Stimulated activated CD4-positive, alpha-beta T cell treated with anti-CD3 and anti-CD28 coated beads, TNF-alpha, amount 100 ng/mL, for 4 hours (primary cell): ENCODE data around the gene CDC42EP1.
"Not testable (repeated sequence)": the region's sequence is repeated elsewhere in the genome, so short reads cannot be mapped to it uniquely, and the experiment has no call there.

ENCODE experiments used
- DNase-seq, 3 experiments: peaks; one replicate each; pipeline ENCODE4 v3.0.0-alpha.2; 2020; ENCODE audit warnings: low read depth in 3 of 3

Gene CDC42EP1, protein sequence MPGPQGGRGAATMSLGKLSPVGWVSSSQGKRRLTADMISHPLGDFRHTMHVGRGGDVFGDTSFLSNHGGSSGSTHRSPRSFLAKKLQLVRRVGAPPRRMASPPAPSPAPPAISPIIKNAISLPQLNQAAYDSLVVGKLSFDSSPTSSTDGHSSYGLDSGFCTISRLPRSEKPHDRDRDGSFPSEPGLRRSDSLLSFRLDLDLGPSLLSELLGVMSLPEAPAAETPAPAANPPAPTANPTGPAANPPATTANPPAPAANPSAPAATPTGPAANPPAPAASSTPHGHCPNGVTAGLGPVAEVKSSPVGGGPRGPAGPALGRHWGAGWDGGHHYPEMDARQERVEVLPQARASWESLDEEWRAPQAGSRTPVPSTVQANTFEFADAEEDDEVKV

DNA sequence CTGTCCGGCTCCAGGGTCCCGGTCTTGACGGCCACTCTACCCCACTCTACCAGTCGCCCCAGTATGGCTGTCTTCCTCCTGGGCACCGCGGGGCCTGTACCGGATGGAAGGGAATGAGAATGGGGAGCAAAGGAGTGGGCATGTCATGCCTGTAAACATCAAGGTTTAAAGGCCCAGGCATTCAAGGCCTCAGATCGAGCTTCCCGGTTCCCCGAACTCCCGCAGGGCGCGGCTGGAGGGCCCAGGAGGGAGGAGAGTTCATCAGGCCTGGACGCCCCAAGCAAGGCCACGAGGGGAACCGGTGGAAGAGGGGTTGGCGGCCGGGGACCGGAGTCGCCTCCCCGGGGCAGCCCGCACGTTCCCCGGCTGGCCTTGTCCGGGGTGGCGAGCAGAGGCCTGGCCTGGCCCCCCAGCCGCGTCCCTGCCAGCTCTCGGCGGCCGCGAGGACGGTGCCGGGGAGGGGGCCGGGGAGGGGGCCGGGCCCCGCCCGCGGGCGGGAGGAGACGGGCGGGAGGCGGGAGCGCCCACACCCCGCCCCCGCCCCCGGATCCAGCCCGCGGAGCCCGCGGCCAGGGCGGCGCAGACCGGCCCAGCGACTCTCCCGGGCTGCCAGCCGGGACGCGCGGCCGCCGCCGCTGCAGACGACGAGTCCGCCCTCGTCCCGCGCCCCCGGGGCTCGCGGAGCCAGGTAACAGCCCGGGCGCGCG, at the start of gene CDC42EP1:
CDC42EP1 (plus strand) TSS at position 580 of the 707 bp plus-strand sequence. CDS start 5,870 bp downstream, outside the sequence.
- DNase-seq: no peak

DNA sequence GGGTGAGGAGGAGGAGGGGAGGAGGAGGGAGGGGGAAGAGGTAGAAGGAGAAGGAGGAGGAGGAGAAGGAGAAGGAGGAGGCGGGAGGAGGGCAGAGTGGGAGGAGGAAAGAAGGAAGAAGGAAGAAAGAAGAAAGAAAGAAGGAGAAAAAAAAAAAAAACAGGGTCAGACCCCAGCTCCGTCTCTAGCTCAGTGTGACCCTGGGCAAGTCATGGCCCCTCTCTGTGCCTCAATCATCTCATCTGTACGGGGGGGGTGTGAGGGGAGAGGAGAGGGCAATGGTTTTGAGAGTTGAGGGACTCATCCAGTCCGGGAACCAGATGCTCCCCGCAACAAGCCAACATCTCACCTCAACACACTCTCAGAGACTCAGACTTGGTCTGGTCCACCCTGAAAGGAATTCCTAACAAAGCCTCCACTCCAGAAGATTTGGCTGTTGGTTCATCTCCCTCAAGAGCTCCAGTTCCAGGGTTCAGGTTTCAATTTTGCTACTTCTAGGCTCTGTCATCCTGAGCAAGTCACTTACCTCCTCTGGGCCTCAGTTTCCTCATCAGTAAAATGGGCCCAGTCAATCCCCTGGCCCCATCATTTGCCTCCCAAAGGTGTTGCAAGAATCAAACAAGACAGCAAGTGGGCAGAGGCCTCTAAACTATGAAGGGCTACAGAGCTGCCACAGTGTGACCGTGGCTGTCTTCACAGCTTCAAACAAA, 48.7 kb upstream of the CDC42EP1 start:
- no peak for DNase-seq

- no peak for DNase-seq
Observed at GRCh38 chr22:37514526-37515051, 45.7 kb upstream of the CDC42EP1 start.

DNA sequence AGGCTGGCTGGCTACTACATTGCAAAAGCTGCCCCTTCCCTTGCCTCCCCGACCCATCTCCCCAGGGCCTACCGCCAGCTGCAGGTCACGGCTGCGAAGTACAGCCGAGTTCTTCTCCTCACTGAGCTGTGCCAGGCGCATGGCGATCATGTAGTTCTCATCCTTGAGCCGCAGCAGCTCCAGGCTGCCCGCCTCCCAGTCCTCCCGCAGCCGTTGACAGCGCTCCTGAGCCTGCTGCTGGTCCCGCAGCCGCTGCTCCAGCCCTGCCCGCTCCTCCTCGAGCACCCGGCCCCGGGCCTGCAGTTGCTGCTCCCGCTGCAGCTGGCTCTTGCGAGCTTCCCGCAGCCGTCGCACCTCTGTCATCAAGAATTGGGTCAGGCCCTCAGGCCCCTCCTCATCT, 44.4 kb upstream of the CDC42EP1 start:
- DNase-seq: no peak

DNA sequence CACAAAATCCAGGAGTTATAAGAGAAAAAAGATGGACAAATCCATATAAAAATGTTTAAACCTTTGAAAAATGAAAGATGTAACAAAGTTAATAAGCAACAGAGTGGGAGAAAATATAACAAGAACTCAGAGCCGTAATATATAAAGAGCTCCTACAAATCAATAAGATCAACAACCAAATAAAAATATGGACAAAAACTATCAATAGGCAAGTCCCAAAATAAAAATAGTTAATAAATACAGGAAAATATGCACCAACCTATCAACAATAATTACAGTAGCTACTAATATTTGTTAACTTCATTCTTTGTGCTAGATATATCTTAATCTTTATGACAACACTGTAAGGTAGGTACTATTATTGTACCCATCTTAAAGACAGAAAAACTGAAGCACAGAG, 43.8 kb upstream of the CDC42EP1 start:
- DNase-seq: no peak

GRCh38 chr22:37517826-37518450, 42.3 kb upstream of the CDC42EP1 start:
- DNase-seq: no peak

DNA sequence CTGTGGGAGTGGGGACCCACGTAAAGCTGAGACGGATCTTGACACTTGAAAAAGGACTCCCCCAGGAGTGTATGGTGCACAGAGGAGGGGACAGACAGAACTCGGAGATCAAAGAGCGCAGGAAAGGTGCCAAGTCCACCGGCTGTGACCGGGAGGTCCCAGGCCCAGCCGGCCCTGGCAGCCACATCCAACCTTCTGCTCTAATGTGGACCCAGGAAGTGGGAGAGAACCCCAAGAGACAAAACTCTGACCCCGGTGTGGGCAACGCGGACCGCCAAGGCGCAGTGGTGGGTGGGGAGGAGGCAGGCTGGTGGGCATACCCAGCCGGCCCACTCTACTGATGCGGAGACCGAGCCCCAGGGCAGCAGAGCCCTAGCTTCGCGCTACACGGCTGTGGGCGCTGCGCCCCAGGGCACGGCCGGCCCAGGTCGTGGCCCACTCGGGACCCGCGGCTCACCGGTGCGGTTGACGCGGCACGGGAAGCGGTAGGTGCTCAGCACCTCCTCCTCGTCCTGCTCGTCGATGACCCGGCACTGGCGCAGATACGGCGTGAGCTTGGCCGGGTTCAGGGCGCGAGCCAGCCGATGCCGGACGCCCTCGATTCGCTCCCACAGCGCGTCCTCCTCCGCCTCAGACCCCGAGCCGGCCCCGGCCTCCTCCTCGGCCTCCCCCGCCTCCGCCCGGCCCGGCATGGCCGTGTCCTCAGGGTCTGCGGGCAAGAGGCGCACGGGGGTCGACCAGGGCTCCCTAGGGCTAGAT, 41.6 kb upstream of the CDC42EP1 start:
- no peak for DNase-seq

GRCh38 chr22:37519268-37520195, 40.7 kb upstream of the CDC42EP1 start, which contains the start of gene CARD10:
TSS of gene CARD10 (minus strand) at chr22:37519415. CDS start at chr22:37519200, 215 bp downstream.
- no peak for DNase-seq

DNA sequence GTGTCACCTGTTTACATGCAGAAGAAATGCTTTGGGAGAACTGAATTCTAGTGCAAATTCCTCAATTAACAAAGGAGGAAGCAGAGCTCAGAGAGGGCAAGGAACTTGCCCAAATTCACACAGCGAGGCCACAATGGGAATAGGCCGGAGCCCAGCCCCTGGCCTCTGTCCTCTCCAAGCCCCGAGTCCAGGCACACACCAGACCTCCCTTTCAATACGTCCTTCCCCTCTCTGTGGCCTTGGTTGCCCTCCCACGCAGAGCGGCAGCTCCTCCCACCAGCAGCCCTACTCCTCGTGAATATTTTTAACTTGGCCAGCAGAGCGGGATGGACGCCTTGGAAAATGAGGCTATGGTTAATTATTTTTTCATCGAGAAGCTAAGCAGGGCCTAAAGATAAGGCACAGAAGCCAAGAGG, 39.5 kb upstream of the CDC42EP1 start:
- DNase-seq: no peak

DNA sequence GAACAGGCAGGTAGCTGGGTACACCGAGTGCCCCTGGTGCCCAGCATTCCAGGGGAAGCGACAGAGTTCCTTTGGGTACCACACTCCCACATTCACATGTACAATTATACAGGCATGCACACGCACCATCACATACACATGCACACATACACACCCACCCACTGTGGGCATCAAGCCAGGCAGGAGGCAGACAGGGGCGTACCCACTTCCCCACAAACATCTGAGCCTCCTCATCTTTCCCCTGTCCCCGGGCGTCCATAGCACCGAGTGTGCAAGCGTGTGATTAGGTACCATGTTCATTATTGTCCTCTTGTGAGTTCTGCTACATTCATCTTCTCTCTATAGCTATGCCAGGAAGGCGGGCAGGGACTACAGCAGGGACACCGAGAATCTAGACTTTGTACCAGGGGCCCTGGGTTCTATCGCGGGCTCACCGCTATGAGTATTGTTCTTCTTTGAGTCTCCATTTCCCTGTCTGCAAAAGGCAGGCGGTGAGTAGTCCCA, 39.0 kb upstream of the CDC42EP1 start:
- DNase-seq: no peak

DNA sequence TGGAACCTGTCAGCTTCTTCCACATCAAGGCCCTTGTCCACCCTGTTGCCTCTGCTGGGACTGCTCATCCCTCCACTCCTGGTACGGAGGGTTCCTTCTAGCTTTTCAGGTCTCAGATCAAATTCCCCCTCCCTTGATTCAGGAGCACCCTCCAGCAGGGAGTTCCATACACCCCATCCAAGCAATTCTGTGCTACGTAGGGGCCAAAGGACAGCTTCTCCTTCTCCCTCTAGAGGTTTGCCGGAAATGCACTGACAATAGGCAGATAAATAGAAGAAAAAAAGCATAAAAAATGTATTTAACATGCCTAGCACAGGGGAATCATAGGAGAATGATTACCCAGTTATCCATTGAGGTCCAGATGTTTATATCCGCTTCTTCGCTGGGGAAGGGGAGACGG, 37.8 kb upstream of the CDC42EP1 start:
- no peak for DNase-seq

GRCh38 chr22:37525073-37525745, 35.1 kb upstream of the CDC42EP1 start:
- peak in 2 of 3 experiments; percentile 11 to 19 for DNase-seq

DNA sequence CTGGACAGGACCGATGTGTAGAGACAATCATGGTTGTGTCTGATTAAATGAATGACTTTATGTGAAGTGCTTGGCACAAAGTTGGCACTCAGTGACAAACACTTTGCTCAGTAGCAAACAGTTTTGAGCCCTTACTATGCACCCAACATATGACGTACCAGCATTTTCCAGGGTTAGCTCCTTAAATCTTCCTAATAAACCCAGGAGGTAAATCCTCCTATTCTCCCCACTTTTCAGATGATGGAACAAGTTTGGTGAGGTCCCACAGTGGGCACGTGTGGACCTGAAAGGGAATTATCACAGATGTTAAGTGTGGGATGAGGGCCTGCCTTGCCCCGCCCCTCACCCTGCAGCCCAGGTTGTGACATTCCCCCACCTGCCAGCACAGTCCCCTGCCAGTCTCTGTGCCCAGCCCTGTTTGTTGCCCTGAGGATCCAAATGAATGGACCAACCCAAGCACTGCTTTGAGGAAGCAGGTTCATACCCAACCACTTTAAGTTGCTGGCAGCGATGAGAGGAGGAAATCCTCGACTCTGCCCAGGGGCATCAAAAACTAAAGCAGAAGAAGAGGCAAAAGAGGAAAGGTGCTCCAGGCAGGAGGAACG, 34.4 kb upstream of the CDC42EP1 start:
- DNase-seq: no peak

GRCh38 chr22:37526376-37526775, 33.9 kb upstream of the CDC42EP1 start:
- no peak for DNase-seq

GRCh38 chr22:37527081-37527752, 33.1 kb upstream of the CDC42EP1 start:
- DNase-seq: not testable (repeated sequence)

DNA sequence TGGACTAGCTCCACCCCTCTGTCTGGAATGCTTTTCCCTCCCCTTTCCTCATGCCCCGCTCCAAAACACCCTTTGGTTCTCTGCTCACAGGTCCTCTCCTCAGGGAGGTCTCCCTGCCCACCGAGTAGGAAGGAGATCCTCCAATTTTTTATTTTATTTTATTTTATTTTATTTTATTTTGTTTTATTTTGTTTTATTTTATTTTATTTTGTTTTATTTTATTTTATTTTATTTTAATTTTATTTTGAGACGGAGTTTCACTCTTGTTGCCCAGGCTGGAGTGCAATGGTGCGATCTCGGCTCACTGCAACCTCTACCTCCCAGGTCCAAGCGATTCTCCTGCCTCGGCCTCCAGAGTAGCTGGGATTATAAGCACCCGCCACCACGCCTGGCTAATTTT, 32.3 kb upstream of the CDC42EP1 start:
- not testable (repeated sequence) for DNase-seq

- DNase-seq: no peak
Observed at GRCh38 chr22:37529652-37530345, 30.5 kb upstream of the CDC42EP1 start.
